Dermis lymphatic vessel endothelial cell (primary cell): ENCODE measurements around the gene H2BW1. TPM values are rescaled to one million over a fixed set of nuclear protein-coding genes. Genes with fewer than 3 reads are reported as not detected.

Experiments used
- total RNA-seq: library from RNA; depleted of rRNA; stranded (reverse); fragments of >200 nt; gene quantifications from 2 replicates; pipeline ENCODE4 v1.2.1, GENCODE V29; 2014

The H2BW1 gene
- not detected in 2 replicates for total RNA-seq

GRCh38 chrX:104013606-104014005, at the start of gene H2BW1:
H2BW1 (minus strand) TSS chrX:104013708; CDS start chrX:104013576, 132 bp downstream.

GRCh38 chrX:104039689-104040505, 26.4 kb upstream of the H2BW1 start, which contains the start of gene H2BW2:
H2BW2 (plus strand) TSS chrX:104039956; CDS start chrX:104039995, 39 bp downstream.

GRCh38 chrX:103962411-103963278, 50.9 kb downstream of the H2BW1 start, which contains the start of gene TMSB15B:
TMSB15B (plus strand) TSS chrX:103962627.

Other genes starting within 250 kb of the H2BW1 start
- gene PLP1, start 236.9 kb downstream of the H2BW1 start, total RNA-seq: 1.4 and 3.3 TPM in 2 replicates
- 0.87 and 1.5 TPM in 2 replicates for gene RAB9B, start 181.5 kb downstream of the H2BW1 start, total RNA-seq
- 5.7 and 5.9 TPM in 2 replicates for gene TMSB15B, start 51.1 kb downstream of the H2BW1 start, total RNA-seq
- not detected in 2 replicates for gene H2BW2, start 26.2 kb upstream of the H2BW1 start, total RNA-seq
- gene TMSB15C, start 62.5 kb upstream of the H2BW1 start, total RNA-seq: 3.9 and 8.5 TPM in 2 replicates
- gene ZCCHC18, start 98.8 kb upstream of the H2BW1 start, total RNA-seq: 0.98 and 2.9 TPM in 2 replicates
- gene SLC25A53, start 143.3 kb upstream of the H2BW1 start, total RNA-seq: 11.5 and 13.7 TPM in 2 replicates
- 26.0 and 28.9 TPM in 2 replicates for gene FAM199X, start 152.7 kb upstream of the H2BW1 start, total RNA-seq
- gene ESX1, start 241.2 kb upstream of the H2BW1 start, total RNA-seq: 0.17 and 0.22 TPM in 2 replicates